PC-3 (cell line): ENCODE results near the gene TMEM108. TPM values are rescaled to one million over a fixed set of nuclear protein-coding genes. Genes with fewer than 3 reads are reported as not detected.

Experiments used
- ATAC-seq: fragments of 200-7000 bp; cut with Tn5 transposase; 2 replicates; pipeline ENCODE4 v1.9.1; 2020; ENCODE audit warnings: mild to moderate bottlenecking, moderate library complexity
- BruUV-seq: library from RNA; stranded (reverse); fragments of 400-500 nt; replicated peaks from 2 replicates; lab custom pipeline; 2021; lab: Mats Ljungman, UMichigan
- CTCF ChIA-PET: fragments of 300-600 bp; sonication (Branson Sonifier 250); formaldehyde crosslinking; loops from one replicate; lab custom pipeline; 2022; ENCODE audit warnings: antibody characterized with exemption; lab: Charles Lee
- POLR2A ChIA-PET: fragments of 300-600 bp; sonication (Branson Sonifier 250); formaldehyde crosslinking; loops from one replicate; lab custom pipeline; 2022; ENCODE audit warnings: antibody characterized with exemption; ENCODE audit not compliant: unreplicated experiment; lab: Charles Lee
- DNase-seq: peaks from one replicate; pipeline ENCODE4 v3.0.0-alpha.2; 2015
- H2AFZ ChIP-seq: fragments of 300-600 bp; sonication (generic); 2 replicates; pipeline ENCODE4 v1.6.0; 2016; ENCODE audit warnings: antibody characterized with exemption, low read length
- H3F3A ChIP-seq: fragments of 300-600 bp; sonication (generic); one replicate; pipeline ENCODE4 v1.6.0; 2017; ENCODE audit warnings: antibody characterized with exemption, low read length, control low read depth, mild to moderate bottlenecking; ENCODE audit not compliant: unreplicated experiment
- H3K27ac ChIP-seq: fragments of 300-600 bp; sonication (generic); 2 replicates; pipeline ENCODE4 v1.5.1; 2016; ENCODE audit warnings: mild to moderate bottlenecking, low read length
- H3K27me3 ChIP-seq: fragments of 300-600 bp; sonication (generic); 2 replicates; pipeline ENCODE4 v1.6.1; 2016; ENCODE audit warnings: low read length, mixed read lengths
- H3K36me3 ChIP-seq: fragments of 300-600 bp; sonication (generic); 2 replicates; pipeline ENCODE4 v1.6.1; 2016; ENCODE audit warnings: low read depth, mixed run types, low read length, mixed read lengths
- H3K4me1 ChIP-seq: fragments of 300-600 bp; sonication (generic); 2 replicates; pipeline ENCODE4 v1.5.1; 2016; ENCODE audit warnings: low read length; ENCODE audit not compliant: insufficient read depth
- H3K4me2 ChIP-seq: fragments of 300-600 bp; sonication (generic); 2 replicates; pipeline ENCODE4 v1.6.0; 2016; ENCODE audit warnings: low read length
- H3K4me3 ChIP-seq: fragments of 300-600 bp; sonication (generic); 2 replicates; pipeline ENCODE4 v1.5.1; 2016; ENCODE audit warnings: mild to moderate bottlenecking, low read length, mixed read lengths
- H3K79me2 ChIP-seq: fragments of 300-600 bp; sonication (generic); 2 replicates; pipeline ENCODE4 v1.6.1; 2017; ENCODE audit warnings: low read length, mixed read lengths
- H3K9ac ChIP-seq: fragments of 300-600 bp; sonication (generic); 2 replicates; pipeline ENCODE4 v1.6.0; 2016; ENCODE audit warnings: mild to moderate bottlenecking, low read length
- H3K9me2 ChIP-seq: fragments of 300-600 bp; sonication (generic); replicated peaks from 2 replicates; pipeline ENCODE4 v1.6.1; 2016; ENCODE audit warnings: mixed run types, low read length, mixed read lengths
- H3K9me3 ChIP-seq: fragments of 300-600 bp; sonication (generic); 2 replicates; pipeline ENCODE4 v1.6.1; 2016; ENCODE audit warnings: low read length, mixed read lengths
- H4K20me1 ChIP-seq: fragments of 300-600 bp; sonication (generic); 2 replicates; pipeline ENCODE4 v1.6.1; 2016; ENCODE audit warnings: low read length, mixed read lengths
- EZH2 ChIP-seq: fragments of 300-600 bp; sonication (generic); IDR thresholded peaks from one replicate; pipeline ENCODE4 v1.6.1; 2017; ENCODE audit warnings: antibody characterized with exemption, mild to moderate bottlenecking, low read length; ENCODE audit not compliant: unreplicated experiment
- EZH2phosphoT487 ChIP-seq: fragments of 300-600 bp; sonication (generic); IDR thresholded peaks from 2 replicates; pipeline ENCODE4 v1.6.1; 2018; ENCODE audit warnings: mild to moderate bottlenecking, antibody characterized with exemption, low read length, borderline replicate concordance
- intact Hi-C: fragments of 100-400 bp; cut with micrococcal nuclease; formaldehyde crosslinking; loops from 2 replicates; pipeline ENCODE4 v1.9.0; 2023
- total RNA-seq: library from RNA; depleted of rRNA; stranded (reverse); fragments of >200 nt; gene quantifications from 2 replicates; pipeline ENCODE4 v1.2.3, GENCODE V29; 2014
- TF ChIP-seq, protein P1 (sequence below): fragments of 300-600 bp; sonication (generic); conservative IDR thresholded peaks from 2 replicates; pipeline ENCODE4 v1.5.1; 2017; ENCODE audit warnings: antibody characterized with exemption, low read depth, mild to moderate bottlenecking, low read length

TMEM108 gene
- total RNA-seq, 1 experiment from 2014 or later = not detected

DNA sequence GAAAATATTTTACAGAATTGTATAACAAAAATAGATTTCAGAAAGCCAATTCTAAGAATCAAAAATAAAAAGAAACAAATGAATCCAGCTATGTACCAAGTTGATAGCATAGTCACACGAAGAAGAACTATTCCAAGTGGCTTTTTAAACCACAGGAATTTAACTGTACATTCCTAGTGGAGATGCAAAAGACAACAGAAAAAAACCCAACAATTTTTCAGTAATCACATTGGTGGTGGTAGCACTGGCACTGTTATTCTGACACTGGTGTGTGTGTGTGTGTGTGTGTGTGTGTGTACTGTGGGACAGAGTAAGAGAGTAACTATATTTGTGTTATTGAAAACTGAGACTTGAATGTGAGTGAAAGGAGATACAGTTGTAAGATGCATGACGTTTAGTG lies 370.8 kb downstream of the TMEM108 start:
- Histone ChIP-seq H3K27me3 (peaks cover 53% of the 10 kb centered on the region), H3K79me2 (no peaks in the 10 kb centered on the region), H3K9me3 (no peaks in the 10 kb centered on the region), H2AFZ (no peak overlapping the region), H3F3A (no peaks in the 10 kb centered on the region), H3K9ac (no peak overlapping the region), H4K20me1 (no peaks in the 10 kb centered on the region), H3K36me3 (no peaks in the 10 kb centered on the region), H3K4me2 (no peak overlapping the region), H3K9me2 (no peaks in the 10 kb centered on the region), H3K4me1 (no peaks in the 10 kb centered on the region), H3K27ac (no peak overlapping the region), H3K4me3 (no peak overlapping the region)
- TF ChIP-seq EZH2 = no peak
- TF ChIP-seq, protein P1, sequence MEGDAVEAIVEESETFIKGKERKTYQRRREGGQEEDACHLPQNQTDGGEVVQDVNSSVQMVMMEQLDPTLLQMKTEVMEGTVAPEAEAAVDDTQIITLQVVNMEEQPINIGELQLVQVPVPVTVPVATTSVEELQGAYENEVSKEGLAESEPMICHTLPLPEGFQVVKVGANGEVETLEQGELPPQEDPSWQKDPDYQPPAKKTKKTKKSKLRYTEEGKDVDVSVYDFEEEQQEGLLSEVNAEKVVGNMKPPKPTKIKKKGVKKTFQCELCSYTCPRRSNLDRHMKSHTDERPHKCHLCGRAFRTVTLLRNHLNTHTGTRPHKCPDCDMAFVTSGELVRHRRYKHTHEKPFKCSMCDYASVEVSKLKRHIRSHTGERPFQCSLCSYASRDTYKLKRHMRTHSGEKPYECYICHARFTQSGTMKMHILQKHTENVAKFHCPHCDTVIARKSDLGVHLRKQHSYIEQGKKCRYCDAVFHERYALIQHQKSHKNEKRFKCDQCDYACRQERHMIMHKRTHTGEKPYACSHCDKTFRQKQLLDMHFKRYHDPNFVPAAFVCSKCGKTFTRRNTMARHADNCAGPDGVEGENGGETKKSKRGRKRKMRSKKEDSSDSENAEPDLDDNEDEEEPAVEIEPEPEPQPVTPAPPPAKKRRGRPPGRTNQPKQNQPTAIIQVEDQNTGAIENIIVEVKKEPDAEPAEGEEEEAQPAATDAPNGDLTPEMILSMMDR = no peak
- ChIA-PET CTCF (no interaction called here), POLR2A (no interaction called here)
- DNase-seq (no peak), ATAC-seq (no peak)
- intact Hi-C loops = no loop called here
- BruUV-seq = no TSS peak

DNA sequence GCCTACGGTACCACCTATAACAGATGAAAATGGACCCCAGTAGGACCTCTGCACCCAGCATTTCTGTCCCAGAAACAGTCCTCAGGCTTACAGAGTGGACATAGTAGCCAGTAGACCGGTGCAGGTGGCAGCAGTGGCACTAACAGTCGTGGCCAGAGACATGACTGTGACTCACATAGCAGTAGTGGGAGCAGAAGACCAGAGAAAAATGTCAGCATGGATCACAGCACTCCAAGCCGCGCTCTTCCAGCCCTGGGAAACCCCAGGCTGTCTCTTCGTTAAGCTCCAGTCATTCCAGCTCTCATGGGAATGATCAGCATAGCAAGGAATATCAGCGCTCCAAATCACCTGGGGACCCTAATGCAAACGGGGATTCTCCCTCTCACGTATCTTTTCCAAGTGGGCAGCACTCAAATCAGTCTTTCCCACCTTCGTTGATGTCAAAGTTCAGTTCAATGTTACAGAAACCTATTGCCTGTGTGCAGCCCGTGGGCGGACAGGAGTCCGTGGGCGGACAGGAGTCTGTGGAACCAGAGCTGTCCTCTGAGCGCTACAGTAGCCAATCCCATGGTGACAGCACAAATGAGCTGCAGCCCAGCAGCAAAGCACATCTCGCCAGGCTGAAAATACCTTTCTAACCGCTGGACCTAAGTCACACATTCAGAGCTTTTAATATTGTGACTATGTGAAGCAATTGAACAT lies 372.2 kb downstream of the TMEM108 start:
- TF ChIP-seq, protein P1 = no peak
- TF ChIP-seq EZH2 (no peak), EZH2phosphoT487 (no peak)
- no peak overlapping the region for H3K9ac ChIP-seq
- H3K36me3 ChIP-seq = no peaks in the 10 kb centered on the region
- no peaks in the 10 kb centered on the region for H4K20me1 ChIP-seq
- no TSS peak for BruUV-seq
- H3K27ac ChIP-seq = no peak overlapping the region
- no peak for ATAC-seq
- no peak overlapping the region for H3K4me2 ChIP-seq
- ChIA-PET CTCF (no interaction called here), POLR2A (no interaction called here)
- no peak overlapping the region for H3K4me3 ChIP-seq
- no peaks in the 10 kb centered on the region for H3K9me2 ChIP-seq
- H3K4me1 ChIP-seq = no peaks in the 10 kb centered on the region
- no peak for DNase-seq
- H3K27me3 ChIP-seq = peaks cover 47% of the 10 kb centered on the region
- no peaks in the 10 kb centered on the region for H3K79me2 ChIP-seq
- no peaks in the 10 kb centered on the region for H3K9me3 ChIP-seq
- H3F3A ChIP-seq = no peaks in the 10 kb centered on the region
- intact Hi-C loops = no loop called here
- H2AFZ ChIP-seq = no peak overlapping the region
